Epidermal melanocyte (primary cell): ENCODE measurements around the gene SLC22A23.

Experiments
- DNase-seq: peaks from one replicate; pipeline ENCODE4 v3.0.0; 2011; ENCODE audit warnings: low spot score; ENCODE audit not compliant: insufficient read length

Gene SLC22A23

GRCh38 chr6:3456898-3457709, at the start of gene SLC22A23:
Gene SLC22A23 (minus strand): TSS chr6:3457050. CDS start chr6:3456559, 491 bp downstream.
- DNase-seq, result peak; percentile 64

- DNase-seq, result no peak
These were observed 49.4 kb upstream of the SLC22A23 start for GRCh38 chr6:3506200-3506599.

DNA sequence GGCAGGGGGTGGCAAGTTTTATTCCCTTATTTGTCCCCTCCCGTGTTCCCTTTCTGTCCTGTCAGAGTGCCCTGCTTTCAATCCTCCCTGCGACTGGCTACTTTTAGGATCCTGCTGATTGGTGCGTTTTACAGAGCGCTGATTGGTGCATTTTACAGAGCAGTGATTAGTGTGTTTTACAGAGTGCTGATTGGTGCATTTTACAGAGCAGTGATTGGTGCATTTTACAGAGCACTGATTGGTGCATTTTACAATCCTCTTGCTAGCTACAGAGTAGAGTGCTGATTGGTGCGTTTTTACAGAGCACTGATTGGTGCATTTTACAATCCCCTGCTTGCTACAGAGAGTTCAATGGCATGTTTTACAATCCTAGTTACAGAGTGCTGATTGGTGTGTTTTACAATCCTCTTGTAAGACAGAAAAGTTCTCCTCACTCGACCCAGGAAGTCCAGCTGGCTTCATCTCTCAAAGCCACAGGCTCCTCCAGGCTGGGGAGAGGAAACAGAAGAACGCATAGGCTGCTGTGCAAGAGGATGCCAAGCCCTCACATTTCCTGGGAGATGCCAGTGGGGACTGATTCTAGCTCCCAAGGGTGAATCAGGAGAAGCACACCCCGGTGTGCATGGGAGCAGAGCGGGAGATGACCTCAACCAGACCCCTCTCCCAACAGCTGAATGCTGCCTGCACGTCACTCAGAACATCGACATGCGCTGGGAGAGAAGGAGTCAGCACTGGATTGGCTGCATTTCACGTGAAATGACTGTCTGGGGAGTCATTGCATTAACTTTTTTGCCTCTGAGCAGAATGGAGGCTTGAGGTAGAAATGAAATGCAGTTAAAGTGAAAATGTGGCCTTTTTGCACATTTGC, 48.3 kb upstream of the SLC22A23 start:
- DNase-seq, result no peak

DNA sequence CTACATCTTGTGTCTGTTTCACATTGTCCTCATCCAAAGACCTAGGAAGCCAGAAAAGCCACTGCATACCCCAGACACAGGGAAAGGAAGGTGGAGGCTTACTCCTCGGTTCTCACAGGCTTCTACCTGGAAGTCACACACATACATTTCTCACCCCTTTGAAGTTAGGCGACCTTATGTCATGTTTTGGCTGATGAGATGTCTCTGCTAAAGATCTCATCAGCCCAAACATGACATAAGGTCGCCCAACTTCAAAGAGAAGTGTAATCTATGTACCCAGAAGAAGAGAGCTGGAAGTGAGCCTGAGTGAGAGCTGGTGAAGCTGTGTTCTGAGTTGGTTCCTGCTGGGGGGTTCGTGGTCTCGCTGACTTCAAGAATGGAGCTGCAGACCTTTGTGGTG, 47.5 kb upstream of the SLC22A23 start:
- no peak for DNase-seq

- DNase-seq, result no peak
These were observed 45.1 kb upstream of the SLC22A23 start for GRCh38 chr6:3501826-3502500.

DNA sequence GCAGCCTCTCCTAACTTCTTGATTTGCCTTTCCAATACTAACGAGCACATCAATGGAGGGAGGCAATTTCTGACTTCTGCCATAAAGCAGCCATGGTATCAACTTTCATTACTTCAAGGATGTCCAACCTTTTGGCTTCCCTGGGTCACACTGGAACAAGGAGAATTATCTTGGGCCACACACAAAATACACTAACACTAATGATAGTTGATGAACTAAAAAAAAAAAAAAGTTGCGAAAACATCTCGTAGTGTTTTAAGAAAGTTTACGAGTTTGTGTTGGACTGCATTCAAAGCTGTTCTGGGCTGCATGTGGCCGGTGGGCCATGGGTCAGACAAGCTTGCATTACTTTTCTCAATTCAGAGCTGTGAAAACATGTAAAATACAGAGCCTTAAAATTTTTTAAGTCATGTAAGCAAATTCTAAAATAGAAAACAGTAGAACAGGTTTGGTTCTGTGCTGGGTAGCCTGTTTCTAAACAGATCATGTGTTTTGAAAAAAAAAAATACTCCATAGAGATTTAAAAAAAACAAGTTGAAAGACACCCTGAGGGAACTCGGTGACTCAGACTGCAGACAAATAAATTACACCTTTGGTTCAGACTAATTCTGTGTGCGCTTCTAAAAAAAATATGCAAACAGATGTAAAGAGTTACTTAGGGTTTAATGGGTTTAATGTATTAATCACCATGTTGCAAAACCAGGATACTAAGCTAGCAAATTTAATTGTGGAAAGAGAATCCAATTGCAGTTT, 43.6 kb upstream of the SLC22A23 start:
- no peak for DNase-seq

DNA sequence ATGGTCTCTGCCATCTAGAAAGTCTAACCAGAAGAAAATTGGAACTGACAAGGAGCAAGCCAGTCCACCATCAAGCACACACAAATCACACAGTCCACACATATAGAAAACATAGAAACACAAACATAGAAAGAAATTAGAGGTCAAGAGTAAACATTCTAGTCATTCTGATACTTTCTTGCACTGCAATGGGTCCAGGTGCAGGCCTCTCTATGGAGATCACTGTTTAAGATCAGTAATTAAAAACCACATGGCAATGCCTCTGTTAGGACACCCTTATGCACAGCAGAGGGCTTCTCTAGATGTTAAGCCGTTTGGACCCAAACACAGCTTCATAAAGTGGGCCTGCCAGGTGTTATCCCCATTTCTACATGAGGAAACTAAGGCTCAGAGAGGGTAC, 42.8 kb upstream of the SLC22A23 start:
- no peak for DNase-seq

DNA sequence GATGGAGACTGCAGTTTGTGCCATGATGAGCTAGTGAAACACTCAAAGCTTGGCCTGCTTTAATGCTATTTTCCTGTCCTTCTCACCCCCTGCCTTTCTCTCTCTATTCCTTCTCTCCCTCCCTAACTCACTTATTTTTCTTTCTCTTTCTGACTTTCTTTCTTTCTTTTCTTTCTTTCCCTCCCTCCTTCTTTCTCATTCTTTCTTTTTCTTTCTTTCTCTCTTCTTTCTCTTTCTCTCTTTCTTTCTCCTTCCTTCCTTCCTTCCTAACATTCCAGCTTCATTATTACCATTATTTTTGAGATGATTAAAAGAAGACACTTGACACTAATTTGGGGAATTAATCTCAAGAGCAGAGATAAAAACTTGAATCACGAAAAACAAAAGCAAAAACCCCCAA, 39.5 kb upstream of the SLC22A23 start:
- no peak for DNase-seq

- no peak for DNase-seq
These were observed 37.7 kb upstream of the SLC22A23 start for GRCh38 chr6:3494391-3495100.

DNA sequence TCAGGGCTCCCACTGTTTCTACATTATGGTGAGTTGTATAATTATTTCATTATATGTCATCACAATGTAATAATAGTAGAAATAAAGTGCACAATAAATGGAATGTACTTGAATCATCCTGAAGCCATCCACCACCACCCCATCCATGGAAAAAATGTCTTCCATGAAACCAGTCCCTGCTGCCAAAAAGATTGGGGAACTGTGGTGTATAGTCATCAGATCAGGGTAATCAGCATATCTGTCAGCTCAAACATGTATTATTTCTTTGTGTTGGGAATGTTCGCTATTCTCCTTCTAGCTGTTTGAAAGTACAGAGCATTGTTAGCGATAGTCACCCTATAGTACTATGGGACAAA, 33.8 kb upstream of the SLC22A23 start:
- DNase-seq, result no peak

- no peak for DNase-seq
These were observed 33.2 kb upstream of the SLC22A23 start for GRCh38 chr6:3489961-3490624.

DNA sequence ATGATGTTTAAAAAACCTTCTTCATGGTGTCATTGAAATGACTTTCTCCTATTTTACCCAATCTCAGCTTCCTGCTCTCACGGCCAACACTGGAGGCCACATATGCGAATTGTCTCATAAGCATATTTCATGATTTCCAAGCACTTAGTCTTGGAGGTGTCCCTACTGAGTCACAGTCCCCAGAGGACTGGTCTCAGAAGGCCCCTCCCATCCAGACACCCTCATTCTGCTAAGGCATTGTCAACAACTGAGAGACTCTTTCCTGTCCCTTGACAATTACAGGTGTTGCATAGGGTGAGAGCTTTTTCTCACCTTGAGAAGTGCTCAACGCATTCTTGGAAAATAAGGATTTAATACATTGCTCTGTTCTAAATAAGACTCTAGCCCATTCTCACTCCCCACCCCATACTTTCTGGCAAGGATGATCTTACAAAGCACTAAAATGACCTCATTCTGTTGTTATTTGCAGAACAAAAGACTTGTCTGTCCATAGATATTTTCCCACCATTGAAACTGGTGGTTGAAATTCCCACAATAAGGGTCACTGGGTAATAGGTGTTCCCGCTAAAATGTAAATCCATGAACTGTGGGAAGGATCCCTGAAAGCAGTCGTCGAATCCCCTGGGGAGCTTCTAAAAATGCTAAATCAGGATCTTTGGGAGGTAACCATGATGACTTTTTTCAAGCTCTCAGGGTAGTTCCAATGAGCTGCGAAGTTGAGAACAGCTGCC, 32.3 kb upstream of the SLC22A23 start:
- no peak for DNase-seq

GRCh38 chr6:3484946-3485345, 28.1 kb upstream of the SLC22A23 start:
- DNase-seq, result no peak

GRCh38 chr6:3484192-3484591, 27.3 kb upstream of the SLC22A23 start:
- DNase-seq, result no peak

DNA sequence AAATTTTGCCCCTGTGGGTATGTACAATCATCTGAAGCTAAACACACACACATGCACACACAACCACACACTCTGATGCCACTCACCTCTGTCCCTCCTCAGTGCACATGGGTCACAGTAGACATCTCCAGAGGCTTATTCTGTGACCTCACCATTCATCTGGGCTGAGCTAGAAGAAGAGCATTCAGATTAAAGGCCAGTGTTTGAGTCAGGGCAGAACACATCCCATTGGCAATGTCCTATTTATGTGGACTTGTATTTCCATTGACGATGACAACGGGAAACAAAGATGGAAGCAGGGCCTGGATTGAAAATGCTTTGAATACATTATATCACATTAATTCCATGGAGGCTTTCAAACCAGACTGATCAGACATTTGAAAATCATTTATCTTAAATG, 26.8 kb upstream of the SLC22A23 start:
- no peak for DNase-seq

- no peak for DNase-seq
These were observed 26.0 kb upstream of the SLC22A23 start for GRCh38 chr6:3482869-3483268.

DNA sequence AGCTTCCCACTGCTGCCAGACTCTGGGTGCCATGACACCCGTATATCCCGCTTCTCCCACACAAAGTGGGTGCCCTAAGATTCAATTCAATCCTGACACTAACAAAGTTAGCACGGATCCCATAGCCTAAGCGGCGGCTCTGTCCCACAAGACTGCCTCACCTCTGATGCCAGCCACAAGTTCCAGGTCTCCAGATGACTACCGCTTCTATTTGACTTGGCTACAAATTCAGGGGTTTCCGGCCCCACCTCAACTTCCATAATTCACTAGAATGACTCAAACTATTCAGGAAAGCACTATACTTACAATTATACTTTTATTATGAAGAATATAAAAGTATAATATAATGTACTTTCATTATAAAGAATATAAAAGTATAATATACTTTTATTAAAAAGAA, 24.8 kb upstream of the SLC22A23 start:
- no peak for DNase-seq

- no peak for DNase-seq
These were observed 23.2 kb upstream of the SLC22A23 start for GRCh38 chr6:3480009-3480408.

DNA sequence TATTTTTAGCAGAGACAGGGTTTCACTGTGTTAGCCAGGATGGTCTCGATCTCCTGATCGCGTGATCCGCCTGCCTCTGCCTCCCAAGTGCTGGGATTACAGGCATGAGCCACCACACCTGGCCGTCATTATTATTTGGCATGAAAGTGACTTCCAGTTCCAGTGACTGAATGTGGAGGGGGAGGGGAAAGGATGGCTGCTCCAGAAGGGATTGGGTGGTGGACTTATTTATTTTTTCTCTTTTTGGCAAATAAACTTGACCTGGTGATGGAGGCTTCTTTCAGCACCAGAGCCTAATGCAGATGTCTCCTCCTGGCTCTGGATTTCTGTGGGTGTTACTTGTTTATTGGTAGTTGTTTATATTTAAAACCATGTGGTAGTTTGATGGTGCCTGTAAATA, 16.9 kb upstream of the SLC22A23 start:
- DNase-seq, result no peak
